ENCODE measurements around the gene PAIP2B. TPM values are rescaled to one million over a fixed set of nuclear protein-coding genes. Genes with fewer than 3 reads are reported as not detected.
A peak's percentile ranks its signal among the peaks of the same experiment; 100 is the strongest.

PAIP2B gene
- polyA plus RNA-seq (ENCODE audit: insufficient read length in 3 of 3) = 10 to 100 TPM; 18.8 to 22.5 (median 18.9) TPM
- long read RNA-seq, donor 1, full-length matches to known transcripts = 3 of 80 reads
- long read RNA-seq, donor 1, partial matches to known transcripts = 77 of 80 reads
- long read RNA-seq, donor 1, other reads (novel, unspliced or antisense) = 0 of 80 reads
- long read RNA-seq, donor 2, full-length matches to known transcripts = 3 of 3 reads
- long read RNA-seq, donor 2, partial matches to known transcripts = 0 of 3 reads
- long read RNA-seq, donor 2, other reads (novel, unspliced or antisense) = 0 of 3 reads
- long read RNA-seq, donor 3, full-length matches to known transcripts = 5 of 5 reads
- long read RNA-seq, donor 3, partial matches to known transcripts = 0 of 5 reads
- long read RNA-seq, donor 3, other reads (novel, unspliced or antisense) = 0 of 5 reads
- long read RNA-seq, donor 4, full-length matches to known transcripts = 4 of 4 reads
- long read RNA-seq, donor 4, partial matches to known transcripts = 0 of 4 reads
- long read RNA-seq, donor 4, other reads (novel, unspliced or antisense) = 0 of 4 reads
- long read RNA-seq, donor 5 = 0 reads
- long read RNA-seq, donor 6, full-length matches to known transcripts = 7 of 7 reads
- long read RNA-seq, donor 6, partial matches to known transcripts = 0 of 7 reads
- long read RNA-seq, donor 6, other reads (novel, unspliced or antisense) = 0 of 7 reads
- long read RNA-seq, donor 7, full-length matches to known transcripts = 8 of 8 reads
- long read RNA-seq, donor 7, partial matches to known transcripts = 0 of 8 reads
- long read RNA-seq, donor 7, other reads (novel, unspliced or antisense) = 0 of 8 reads
- long read RNA-seq, donor 8, full-length matches to known transcripts = 9 of 9 reads
- long read RNA-seq, donor 8, partial matches to known transcripts = 0 of 9 reads
- long read RNA-seq, donor 8, other reads (novel, unspliced or antisense) = 0 of 9 reads
- long read RNA-seq, donor 9, full-length matches to known transcripts = 5 of 5 reads
- long read RNA-seq, donor 9, partial matches to known transcripts = 0 of 5 reads
- long read RNA-seq, donor 9, other reads (novel, unspliced or antisense) = 0 of 5 reads
- long read RNA-seq, donor 10, full-length matches to known transcripts = 12 of 12 reads
- long read RNA-seq, donor 10, partial matches to known transcripts = 0 of 12 reads
- long read RNA-seq, donor 10, other reads (novel, unspliced or antisense) = 0 of 12 reads
- long read RNA-seq, donor 11, full-length matches to known transcripts = 3 of 3 reads
- long read RNA-seq, donor 11, partial matches to known transcripts = 0 of 3 reads
- long read RNA-seq, donor 11, other reads (novel, unspliced or antisense) = 0 of 3 reads
- long read RNA-seq, donor 12, full-length matches to known transcripts = 2 of 2 reads
- long read RNA-seq, donor 12, partial matches to known transcripts = 0 of 2 reads
- long read RNA-seq, donor 12, other reads (novel, unspliced or antisense) = 0 of 2 reads
- long read RNA-seq, donor 13, full-length matches to known transcripts = 16 of 16 reads
- long read RNA-seq, donor 13, partial matches to known transcripts = 0 of 16 reads
- long read RNA-seq, donor 13, other reads (novel, unspliced or antisense) = 0 of 16 reads
- long read RNA-seq, donor 14, full-length matches to known transcripts = 5 of 5 reads
- long read RNA-seq, donor 14, partial matches to known transcripts = 0 of 5 reads
- long read RNA-seq, donor 14, other reads (novel, unspliced or antisense) = 0 of 5 reads
- long read RNA-seq, donor 15, full-length matches to known transcripts = 6 of 6 reads
- long read RNA-seq, donor 15, partial matches to known transcripts = 0 of 6 reads
- long read RNA-seq, donor 15, other reads (novel, unspliced or antisense) = 0 of 6 reads
- long read RNA-seq, donor 16, full-length matches to known transcripts = 12 of 19 reads
- long read RNA-seq, donor 16, partial matches to known transcripts = 7 of 19 reads
- long read RNA-seq, donor 16, other reads (novel, unspliced or antisense) = 0 of 19 reads

GRCh38 chr2:71226965-71227560 lies at the start of gene PAIP2B:
TSS of gene PAIP2B (minus strand) at chr2:71227103. CDS start at chr2:71202589, 24,514 bp downstream.
- peak; percentile 92 to 99 (median 97) for DNase-seq (ENCODE audit: extremely low read depth in 1 of 11, low read depth in 9 of 11, low spot score in 4 of 11)

GRCh38 chr2:71275939-71276310 lies 49.0 kb upstream of the PAIP2B start:
- no peak for DNase-seq (ENCODE audit: extremely low read depth in 1 of 11, low read depth in 9 of 11, low spot score in 4 of 11)

- no peak for DNase-seq (ENCODE audit: extremely low read depth in 1 of 11, low read depth in 9 of 11, low spot score in 4 of 11)
Measured at GRCh38 chr2:71269511-71270090, 42.7 kb upstream of the PAIP2B start.

- no peak for DNase-seq (ENCODE audit: extremely low read depth in 1 of 11, low read depth in 9 of 11, low spot score in 4 of 11)
Measured at GRCh38 chr2:71263386-71263785, 36.5 kb upstream of the PAIP2B start.

- no peak for DNase-seq (ENCODE audit: extremely low read depth in 1 of 11, low read depth in 9 of 11, low spot score in 4 of 11)
Measured at GRCh38 chr2:71261534-71261933, 34.6 kb upstream of the PAIP2B start.

- no peak for DNase-seq (ENCODE audit: extremely low read depth in 1 of 11, low read depth in 9 of 11, low spot score in 4 of 11)
Measured at GRCh38 chr2:71256421-71256820, 29.5 kb upstream of the PAIP2B start.

GRCh38 chr2:71254776-71255175 lies 27.9 kb upstream of the PAIP2B start:
- DNase-seq (ENCODE audit: extremely low read depth in 1 of 11, low read depth in 9 of 11, low spot score in 4 of 11) = no peak

- DNase-seq (ENCODE audit: extremely low read depth in 1 of 11, low read depth in 9 of 11, low spot score in 4 of 11) = no peak
Measured at GRCh38 chr2:71254078-71254477, 27.2 kb upstream of the PAIP2B start.

GRCh38 chr2:71253476-71253875 lies 26.6 kb upstream of the PAIP2B start:
- no peak for DNase-seq (ENCODE audit: extremely low read depth in 1 of 11, low read depth in 9 of 11, low spot score in 4 of 11)

- no peak for DNase-seq (ENCODE audit: extremely low read depth in 1 of 11, low read depth in 9 of 11, low spot score in 4 of 11)
Measured at GRCh38 chr2:71252862-71253261, 26.0 kb upstream of the PAIP2B start.

GRCh38 chr2:71250935-71251334 lies 24.0 kb upstream of the PAIP2B start:
- no peak for DNase-seq (ENCODE audit: extremely low read depth in 1 of 11, low read depth in 9 of 11, low spot score in 4 of 11)

GRCh38 chr2:71244302-71244660 lies 17.4 kb upstream of the PAIP2B start:
- no peak for DNase-seq (ENCODE audit: extremely low read depth in 1 of 11, low read depth in 9 of 11, low spot score in 4 of 11)

GRCh38 chr2:71243634-71244301 lies 16.9 kb upstream of the PAIP2B start:
- DNase-seq (ENCODE audit: extremely low read depth in 1 of 11, low read depth in 9 of 11, low spot score in 4 of 11) = no peak

GRCh38 chr2:71240794-71241193 lies 13.9 kb upstream of the PAIP2B start:
- no peak for DNase-seq (ENCODE audit: extremely low read depth in 1 of 11, low read depth in 9 of 11, low spot score in 4 of 11)

- DNase-seq (ENCODE audit: extremely low read depth in 1 of 11, low read depth in 9 of 11, low spot score in 4 of 11) = no peak
Measured at GRCh38 chr2:71238089-71238488, 11.2 kb upstream of the PAIP2B start.

GRCh38 chr2:71235930-71236587 lies 9.2 kb upstream of the PAIP2B start:
- no peak for DNase-seq (ENCODE audit: extremely low read depth in 1 of 11, low read depth in 9 of 11, low spot score in 4 of 11)
